ENCODE data around the gene SNRNP200.
A peak's percentile ranks its signal among the peaks of the same experiment; 100 is the strongest.
"Not testable (repeated sequence)": the region's sequence is repeated elsewhere in the genome, so short reads cannot be mapped to it uniquely, and the experiment has no call there.

The SNRNP200 gene

DNA sequence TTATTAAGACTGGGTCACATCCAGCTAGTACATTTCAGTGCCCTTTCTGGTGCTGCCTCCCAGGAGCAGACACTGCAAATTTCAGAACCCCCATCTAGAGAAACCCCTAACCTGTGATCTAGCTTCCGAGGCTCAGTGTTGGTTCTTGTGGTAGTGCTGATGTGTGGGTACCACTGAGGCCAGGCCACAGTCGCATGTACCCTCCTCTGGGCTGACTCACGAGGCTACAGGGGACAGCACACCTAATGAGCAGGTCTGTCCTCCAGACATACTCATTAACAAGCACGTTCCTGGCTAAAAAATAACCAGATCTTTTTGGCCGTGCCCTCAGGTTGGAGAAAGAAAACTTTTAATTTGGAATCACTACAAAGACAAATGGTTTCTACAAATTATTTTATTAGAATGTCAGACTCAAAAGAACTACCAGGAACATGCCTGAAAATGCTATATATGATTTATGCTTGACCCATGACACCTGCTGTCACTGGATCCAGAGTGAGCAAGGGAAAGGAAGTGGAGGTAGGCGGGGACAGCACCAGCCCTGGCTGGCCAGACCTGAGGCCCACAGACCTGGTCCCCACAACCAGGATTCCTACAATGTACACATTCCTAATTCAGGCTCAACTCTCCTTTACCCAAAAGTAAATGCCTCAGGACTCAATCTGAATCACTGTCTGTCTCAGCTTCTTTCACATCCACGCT is 30.8 kb downstream of the SNRNP200 start:
- DNase-seq (ENCODE audit: low spot score): no peak

DNA sequence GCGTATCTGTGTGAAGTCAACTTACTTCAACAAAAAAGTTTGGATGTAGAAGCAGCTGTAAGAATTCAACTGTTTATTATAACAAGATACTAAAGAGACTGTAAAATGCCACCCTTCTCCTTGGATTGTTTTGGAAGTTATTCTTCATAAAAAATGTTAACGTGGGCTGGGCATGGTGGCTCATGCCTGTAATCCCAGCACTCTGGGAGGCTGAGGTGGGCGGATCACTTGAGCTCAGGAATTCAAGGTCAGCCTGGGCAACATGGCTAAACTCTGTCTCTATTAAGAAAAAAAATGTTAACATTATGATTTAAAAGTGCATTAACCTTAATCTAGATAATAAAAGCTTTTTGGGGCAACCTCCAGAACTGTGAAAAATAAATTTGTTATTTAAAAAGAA is 31.6 kb downstream of the SNRNP200 start:
- no peak for DNase-seq (ENCODE audit: low spot score)

DNA sequence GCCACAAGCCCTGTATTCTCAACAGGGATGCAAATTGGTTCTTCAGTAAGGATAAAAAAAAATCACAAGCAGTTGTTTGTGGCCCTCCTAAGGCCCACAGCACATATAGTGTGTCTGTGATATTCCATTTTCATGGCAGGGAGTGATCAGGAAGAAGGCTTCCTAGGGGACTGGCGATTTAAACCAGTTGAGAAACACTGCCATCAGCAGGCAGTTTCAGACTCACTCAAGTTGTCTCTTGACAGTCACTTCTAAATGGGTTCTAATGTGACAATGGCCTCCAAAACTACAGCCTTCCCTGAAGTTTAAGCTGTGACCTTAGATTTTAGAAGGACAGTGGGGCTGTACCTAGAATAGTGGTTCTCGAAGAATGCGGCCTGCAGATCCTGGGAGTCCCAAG is 33.4 kb downstream of the SNRNP200 start:
- DNase-seq (ENCODE audit: low spot score): peak; percentile 28

DNA sequence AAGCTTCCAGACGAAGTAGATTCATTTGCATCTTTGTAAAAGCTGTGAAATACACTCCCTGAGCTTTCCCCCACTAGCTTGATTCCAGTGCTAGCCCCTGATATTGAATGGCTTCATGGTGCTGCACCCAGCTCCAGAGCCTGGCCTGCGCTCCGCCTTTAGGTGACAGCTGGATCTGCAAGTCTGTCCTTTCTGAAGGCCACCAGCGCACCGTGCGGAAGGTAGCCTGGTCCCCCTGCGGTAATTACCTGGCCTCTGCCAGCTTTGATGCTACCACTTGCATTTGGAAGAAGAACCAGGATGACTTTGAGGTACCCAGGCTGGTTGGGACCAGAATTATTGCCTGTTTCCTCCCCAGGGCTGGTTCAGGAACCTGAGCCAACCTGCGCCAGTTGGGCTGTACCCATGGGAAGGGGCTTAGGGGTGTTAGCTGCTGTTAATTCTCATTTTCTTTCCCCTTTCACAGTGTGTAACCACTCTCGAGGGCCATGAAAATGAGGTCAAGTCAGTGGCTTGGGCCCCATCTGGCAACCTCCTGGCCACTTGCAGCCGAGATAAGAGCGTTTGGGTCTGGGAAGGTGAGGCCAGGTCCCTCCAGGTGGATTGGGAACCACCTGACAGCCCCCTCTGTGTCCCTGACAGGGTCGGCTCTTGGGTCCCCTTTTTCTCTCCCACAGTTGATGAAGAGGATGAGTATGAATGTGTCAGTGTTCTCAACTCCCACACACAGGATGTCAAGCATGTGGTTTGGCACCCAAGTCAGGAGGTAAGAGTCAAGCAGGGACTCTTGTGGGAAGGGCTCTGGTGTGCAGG is 38.0 kb downstream of the SNRNP200 start:
- DNase-seq (ENCODE audit: low spot score): peak; percentile 66

DNA sequence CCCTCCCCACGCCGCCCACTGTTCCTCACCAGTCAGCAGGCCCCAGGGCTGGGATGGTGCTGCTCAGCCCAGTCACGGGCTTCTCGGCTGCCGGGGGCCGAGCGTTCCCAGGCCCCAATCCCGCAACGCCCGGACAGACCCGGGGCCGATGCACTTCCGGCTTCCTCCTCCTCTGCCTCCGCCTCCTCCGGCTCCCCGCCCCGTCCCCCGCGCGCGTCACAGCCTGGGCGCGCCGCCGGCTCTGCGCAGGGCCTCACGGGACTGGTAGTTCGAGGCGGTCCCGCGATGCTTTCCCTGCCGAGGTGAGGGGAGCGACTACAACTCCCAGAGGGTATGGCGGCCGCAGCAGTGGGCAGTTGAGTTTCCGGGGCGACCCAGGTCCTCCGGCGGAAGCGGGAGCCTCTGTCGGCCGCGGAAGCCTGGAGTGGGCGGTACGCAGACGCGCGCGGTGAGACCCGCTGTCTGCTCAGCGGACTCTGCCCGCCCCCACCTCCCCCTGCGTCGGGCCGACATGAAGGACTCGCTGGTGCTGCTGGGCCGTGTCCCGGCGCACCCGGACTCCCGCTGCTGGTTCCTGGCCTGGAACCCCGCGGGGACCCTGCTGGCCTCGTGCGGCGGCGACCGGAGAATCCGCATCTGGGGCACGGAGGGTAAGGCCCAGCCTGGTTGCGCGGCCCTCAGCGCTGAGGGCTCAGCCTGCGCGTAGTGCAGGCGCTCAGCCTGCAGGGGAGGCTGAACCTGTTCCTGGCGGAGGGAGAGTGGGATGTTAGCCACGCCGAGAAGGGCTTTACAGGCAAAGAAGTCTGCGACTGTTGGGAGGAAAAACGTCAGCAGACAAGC is 39.3 kb downstream of the SNRNP200 start, which contains the start of the genes CIAO1 and TMEM127:
TSS of gene CIAO1 (plus strand) at position 386 of the 840 bp plus-strand sequence. CDS start at position 512, 126 bp downstream.
TSS of gene TMEM127 (minus strand) at position 158 of the 840 bp plus-strand sequence. CDS start 616 bp downstream, outside the sequence.
- DNase-seq (ENCODE audit: low spot score): peak; percentile 97

DNA sequence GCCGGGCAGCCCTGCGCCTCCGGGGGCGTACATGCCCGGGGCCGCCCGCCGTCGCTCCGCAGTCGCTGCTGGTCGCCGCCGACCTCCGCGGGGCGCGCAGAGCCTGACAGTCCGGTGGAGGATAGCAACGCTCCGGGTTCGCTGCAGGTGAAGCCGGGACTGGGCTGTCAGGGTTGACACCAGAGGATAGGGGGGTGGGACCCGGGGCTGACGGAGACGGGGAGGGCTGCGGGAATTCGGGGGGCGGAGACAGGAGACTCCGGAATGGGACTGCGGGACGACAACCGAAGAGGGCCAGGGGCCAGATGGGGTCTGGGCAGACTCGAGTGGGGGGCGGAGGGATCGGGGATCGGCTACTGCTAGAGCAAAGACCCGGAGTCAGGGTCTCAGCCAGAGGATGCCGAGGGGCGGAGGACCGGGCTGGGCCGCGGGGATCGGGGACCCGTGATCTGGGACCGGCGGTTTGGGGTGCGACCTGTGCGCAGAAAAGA is 40.0 kb downstream of the SNRNP200 start:
- DNase-seq (ENCODE audit: low spot score): peak; percentile 57

DNA sequence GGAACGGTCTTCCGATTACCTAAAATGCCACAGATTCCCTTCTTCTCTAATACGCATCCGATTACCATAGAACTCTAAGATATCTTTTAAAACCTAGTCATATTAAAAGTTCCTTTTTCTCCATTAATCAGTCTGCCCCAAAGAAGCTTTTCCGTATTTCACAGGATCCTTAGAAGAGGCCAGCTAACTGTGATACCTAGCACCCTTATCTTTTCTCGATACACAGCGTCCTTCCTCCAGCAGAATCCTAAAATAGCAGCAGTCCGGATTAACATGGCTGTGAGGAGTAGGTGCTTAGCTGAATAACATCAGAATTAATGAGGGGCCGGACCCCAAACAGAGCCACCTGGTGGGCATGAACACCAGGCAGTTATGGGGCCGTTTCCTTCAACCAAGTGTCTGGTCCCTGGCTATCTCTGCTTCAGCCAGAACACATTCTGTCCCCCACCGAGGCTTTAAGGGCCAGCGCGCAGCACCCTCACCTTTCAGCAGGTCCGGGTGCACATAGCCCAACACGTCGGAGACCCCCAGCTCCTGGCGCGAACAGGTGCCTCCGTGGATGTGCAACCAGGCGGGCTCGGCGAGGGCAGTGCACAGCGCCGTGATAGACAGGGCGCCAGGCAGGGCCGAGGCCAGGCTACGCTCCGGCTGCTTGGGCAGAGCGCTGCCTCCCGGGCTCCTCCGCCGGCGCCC is 40.5 kb downstream of the SNRNP200 start:
- DNase-seq (ENCODE audit: low spot score): peak; percentile 63

DNA sequence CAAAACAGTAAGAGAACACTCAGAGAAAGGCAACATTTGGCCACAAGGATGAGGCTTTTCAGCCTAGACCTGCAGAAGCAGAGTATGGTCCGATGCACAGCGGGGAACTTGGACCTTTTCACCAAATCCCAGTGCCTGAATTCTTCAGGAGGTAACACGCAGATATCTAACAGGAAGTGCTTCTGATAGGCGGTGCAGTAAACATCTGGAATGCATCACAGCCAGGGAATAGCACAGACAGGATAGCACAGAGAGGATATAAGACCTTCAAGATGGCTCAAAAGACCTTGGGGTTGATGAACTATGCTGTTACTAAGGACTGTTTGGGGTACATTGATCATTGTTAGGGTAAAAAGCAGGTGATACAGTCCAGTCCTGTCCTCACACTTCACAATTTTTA is 41.3 kb downstream of the SNRNP200 start:
- no peak for DNase-seq (ENCODE audit: low spot score)

DNA sequence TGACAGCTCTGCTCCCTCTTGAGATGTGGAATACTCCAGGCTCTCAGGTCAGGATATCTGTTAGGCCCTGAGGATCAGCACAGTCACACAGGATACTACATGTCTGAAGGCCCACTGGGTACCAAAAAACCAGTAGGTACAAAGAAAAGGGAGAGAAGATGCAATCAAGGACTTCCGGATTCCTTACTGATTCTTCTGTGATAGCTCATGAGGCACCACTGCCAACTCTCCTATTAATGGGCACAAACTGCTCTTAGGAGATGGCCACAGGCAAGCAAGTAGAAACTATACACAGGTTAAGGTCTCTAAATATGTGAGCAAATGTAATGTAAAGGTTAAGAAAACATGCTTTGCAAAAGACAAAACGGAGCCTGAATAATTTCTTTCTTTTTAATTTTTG is 43.0 kb downstream of the SNRNP200 start:
- DNase-seq (ENCODE audit: low spot score): no peak

DNA sequence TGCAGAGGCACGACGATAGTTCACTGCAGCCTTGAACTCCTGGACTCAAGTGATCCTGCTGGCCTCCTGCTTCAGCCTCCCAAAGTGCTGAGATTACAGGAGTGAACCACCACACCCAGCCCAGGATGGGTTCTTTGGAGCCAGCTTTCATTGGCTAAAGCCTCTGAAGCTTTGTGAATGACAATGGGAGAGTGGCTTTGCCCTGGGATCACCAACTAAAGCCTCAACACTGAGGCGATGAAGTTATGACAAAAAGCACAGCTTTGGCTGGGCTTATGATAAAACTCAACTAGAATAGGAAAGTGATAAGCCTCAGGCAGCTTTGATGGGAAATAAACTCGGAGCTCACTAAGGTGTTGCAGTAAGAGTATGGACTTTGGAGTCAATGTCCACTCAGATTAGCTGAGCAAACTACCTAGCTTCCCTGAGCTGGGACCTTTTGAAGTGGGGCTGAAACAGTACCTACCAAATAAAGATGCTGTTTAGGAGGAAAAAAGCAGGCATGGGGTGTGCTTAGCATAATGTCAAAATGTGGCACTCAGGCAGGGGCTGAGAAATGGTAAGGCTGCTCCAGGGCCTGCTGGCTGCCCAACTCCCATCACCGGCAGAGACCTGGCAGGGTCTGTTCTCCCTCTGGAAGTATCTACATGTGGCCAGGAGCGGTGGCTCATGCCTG is 43.9 kb downstream of the SNRNP200 start:
- DNase-seq (ENCODE audit: low spot score): peak; percentile 74

DNA sequence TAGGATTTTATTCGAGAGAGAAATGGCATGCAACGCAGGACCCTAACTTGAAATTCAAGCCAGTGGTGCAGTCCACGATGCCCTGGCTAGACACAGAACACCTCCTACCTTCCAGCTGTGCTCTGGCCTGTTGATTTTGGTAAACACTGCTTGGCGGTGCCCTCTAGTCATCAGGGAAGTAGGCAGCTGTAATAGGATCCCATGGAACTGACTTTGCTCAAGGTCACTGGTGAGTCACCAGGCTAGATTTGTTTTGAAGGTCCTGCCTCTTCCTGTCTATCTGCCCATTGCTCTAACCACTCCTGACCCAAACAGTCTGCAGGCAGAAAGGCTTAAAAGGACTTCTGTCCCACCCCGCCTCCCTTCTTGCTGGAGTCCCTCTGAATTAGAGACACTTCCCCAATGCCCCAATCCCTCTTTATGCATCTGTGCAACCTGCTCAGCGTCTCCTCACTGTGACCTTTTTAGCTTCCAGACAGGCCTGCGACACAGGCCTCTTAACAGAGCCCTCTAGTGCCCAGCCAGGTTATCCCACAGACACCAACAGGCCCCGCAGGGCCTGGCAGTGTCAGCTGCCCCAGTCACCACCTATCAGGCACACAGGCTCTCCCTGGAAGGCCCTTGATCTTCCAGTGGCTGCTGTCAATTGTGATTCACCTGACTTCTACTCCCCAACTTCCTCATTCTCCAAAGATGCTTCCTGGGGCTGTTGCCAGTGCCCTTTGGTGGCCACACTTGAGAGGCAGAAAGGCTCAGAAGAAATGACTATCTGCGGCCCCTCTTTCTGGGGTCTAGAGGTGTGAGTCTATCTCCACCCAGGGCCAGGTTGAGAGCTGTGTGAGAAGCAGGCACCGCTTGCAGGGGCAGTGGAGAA is 44.7 kb downstream of the SNRNP200 start:
- peak; percentile 95 for DNase-seq (ENCODE audit: low spot score)

DNA sequence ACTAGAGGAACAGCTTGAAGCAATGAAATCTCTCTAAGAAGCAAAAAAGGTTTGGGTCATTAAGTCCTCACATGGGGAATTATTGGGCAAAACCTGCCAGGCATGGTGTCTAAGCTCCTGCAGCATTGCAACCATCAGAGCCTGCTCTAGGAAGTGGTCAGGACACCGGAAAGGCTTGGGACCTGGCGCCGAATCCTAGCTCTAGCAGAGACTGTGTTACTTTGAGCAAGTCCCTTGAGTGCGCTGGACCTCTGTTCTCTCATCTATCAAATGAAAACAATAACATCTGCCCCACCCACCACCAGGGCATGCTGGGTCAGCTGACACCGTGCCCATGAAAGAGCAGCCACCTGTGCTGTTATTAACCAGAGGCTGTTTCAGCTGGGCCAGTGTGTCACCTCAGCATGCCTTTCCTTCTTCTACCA is 45.8 kb downstream of the SNRNP200 start:
- no peak for DNase-seq (ENCODE audit: low spot score)

DNA sequence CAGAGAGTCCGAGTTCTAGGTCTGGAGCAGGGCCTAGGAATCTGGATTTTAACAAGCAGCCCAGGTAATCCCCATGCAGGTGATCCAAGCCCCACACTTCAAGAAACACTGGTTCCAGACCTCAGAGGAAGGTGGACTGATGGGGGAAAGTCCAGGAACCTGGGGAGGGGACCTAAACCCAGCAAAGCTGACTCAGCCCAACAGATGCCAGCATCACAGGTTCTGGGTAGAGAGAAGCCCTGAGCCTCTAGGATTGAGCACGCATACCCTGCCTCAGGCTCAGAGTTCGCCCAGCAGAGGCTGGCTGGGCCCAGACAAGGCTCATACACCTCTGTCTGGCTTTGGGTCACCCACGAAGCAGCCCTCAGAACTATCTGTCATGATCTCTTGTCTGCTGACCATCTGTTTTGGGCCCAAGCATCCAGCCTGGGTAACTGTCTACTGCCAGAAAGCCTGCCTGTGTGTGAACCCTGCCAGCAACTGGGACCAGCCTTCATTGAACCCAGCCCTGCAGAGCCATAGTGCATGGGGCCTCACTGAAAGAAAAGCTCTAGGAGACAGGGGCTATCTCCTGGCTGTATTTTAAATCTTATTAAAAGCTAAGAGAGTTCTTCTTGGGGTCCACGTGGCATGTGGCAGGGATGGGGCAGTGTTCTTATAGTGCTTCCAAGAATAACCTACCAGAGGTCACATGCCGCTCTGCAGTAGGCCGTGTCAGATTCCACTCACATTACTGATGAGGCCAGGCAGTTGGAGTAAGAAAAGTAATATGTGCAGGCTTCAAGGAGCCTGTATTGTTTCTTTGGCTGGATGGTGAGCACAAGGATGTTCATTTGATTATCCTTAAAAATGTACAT is 47.0 kb downstream of the SNRNP200 start:
- DNase-seq (ENCODE audit: low spot score): no peak

DNA sequence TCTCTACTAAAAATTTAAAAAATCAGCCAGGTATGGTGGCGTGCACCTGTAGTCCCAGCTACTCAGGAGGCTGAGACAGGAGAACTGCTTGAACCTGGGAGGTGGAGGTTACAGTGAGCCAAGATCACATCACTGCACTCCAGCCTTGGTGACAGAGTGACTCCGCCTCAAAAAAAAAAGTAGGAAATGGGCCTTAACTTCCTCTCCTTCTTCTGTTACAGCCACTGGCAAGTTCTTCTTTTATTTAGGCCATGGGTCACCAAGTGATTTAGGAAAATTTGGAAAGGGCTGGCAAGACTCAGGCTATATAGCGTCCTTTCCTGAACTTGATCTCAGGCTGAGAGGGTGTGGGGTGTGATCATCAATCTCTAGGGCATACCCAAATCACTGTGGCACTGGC is 47.6 kb downstream of the SNRNP200 start:
- DNase-seq (ENCODE audit: low spot score): not testable (repeated sequence)

DNA sequence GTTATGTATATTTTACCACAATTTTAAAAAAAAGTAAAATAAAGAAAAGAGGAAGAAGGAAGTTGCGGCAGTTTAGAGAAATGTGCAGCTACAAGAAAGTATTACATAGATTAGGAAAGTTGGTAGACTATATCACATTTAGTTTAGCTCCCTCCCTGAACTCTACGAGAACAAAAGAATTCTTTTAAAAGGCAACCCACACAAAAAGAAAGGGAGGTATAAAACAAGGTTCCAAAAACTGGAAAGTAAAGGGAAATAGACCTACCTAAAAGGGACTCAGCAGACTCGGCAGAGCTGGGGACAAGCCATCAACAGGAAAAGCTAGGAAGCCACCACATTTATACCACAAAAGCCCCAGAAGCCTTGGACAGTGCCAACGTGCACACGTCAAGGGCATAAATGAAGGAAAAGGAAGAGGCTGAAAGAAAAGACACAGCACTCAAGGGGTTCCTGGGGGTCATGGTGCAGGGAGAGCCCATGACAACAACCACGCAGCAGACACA is 48.7 kb downstream of the SNRNP200 start:
- DNase-seq (ENCODE audit: low spot score): no peak

DNA sequence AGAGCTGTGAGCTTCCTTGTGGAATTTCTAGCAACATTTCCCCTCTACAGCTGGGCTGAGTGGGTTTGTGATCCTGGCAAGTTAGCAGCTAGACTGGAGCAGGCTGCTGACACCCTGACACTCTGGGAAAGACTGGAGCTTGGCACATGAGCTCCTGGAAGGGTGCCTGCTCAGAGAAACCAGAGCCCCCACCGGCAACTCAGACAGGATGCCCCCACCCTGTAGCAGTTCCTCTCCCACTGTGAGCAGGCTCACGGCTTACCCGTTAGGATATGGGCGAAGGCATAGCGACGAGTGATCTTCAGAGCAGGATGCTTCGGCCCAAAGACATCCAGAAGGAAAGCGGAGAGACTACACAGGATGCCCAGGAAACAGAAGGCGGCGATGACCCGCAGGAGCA is 50.8 kb downstream of the SNRNP200 start:
- DNase-seq (ENCODE audit: low spot score): no peak

DNA sequence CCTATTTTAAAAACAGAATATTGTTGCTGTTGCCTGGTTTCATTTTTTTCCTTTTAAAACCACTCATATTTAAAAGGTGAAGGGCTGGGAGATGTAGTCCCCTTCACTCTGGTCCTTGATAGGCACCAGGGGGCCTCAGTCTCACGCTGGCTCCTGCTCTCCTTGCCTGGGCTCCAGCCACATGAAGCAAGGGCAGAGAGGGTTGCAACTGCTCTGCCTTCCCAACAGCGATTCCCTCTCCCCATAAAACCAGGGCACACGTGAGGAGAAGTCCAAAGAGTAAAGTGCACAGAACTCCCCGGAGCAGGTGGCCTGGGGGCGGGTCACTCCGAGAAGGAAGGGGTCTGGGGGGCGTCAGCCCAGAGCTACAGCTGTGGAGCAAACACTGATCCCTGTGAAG is 52.3 kb downstream of the SNRNP200 start:
- no peak for DNase-seq (ENCODE audit: low spot score)

DNA sequence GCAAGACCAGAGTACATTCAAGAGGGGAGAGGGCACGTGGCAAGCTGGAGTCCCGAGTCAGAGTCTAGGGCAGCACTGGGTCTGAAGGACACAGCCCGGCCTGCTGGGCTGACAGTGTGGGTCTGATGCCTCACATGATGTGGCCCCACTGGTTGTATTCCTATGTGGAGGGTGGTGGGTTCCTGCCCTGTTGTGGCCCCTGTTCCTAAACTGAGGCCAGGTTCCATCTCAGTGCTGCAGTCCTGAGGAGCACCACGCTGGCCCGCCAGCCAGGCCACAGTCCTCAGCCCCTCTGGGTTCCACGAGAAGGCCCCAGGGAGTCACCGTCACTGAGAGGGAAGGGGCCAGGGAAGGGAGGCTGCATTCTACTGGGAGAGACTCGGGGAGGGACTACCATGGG is 52.8 kb downstream of the SNRNP200 start:
- no peak for DNase-seq (ENCODE audit: low spot score)

All from HuH-7 (cell line).